ENCODE measurements around the gene INTS15. TPM values are rescaled to one million over a fixed set of nuclear protein-coding genes. Genes with fewer than 3 reads are reported as not detected.

The INTS15 gene
- total and polyA plus RNA-seq, 9 of the 15 experiments (the other 6 are each of a cell fraction or from before 2014, with no cell fraction given) = 0.52 to 28.9 (median 11.6) TPM

GRCh38 chr7:6589829-6590644 is at the start of gene INTS15 (continued):
- TF ChIP-seq MITF (IDR thresholded peaks at IDR 0.05) (no peak), HMG20A (CRISPR knock-in tag; conservative IDR thresholded peaks at IDR 0.05) (no peak), MBD1 (CRISPR knock-in tag; IDR thresholded peaks at IDR 0.05) (no peak), DPF2 (IDR thresholded peaks at IDR 0.05) (no peak), DDX20 (tag; IDR thresholded peaks at IDR 0.05; ENCODE audit: low read depth) (no peak), ZNF384 (IDR thresholded peaks at IDR 0.05; ENCODE audit: low read depth, low read length) (0 out of 2 replicates have a peak, but pooled peaks have one; percentile 33), TRIM24 (IDR thresholded peaks at IDR 0.05) (no peak), GABPB2 (CRISPR knock-in tag; conservative IDR thresholded peaks at IDR 0.05) (no peak), HMG20B (CRISPR knock-in tag; IDR thresholded peaks at IDR 0.05) (no peak), SIN3A (IDR thresholded peaks at IDR 0.05; ENCODE audit: borderline replicate concordance in 2 of 2, control insufficient read depth in 1 of 2, low read depth in 2 of 2, low read length in 2 of 2) (peak in 1 of 2 experiments; percentile 88; a peak in 2 of 4 replicates), SMARCC2 (IDR thresholded peaks at IDR 0.05; ENCODE audit: low read depth) (no peak), IRF1 (CRISPR knock-in tag; IDR thresholded peaks at IDR 0.05; ENCODE audit: borderline replicate concordance) (no peak), ZBTB43 (CRISPR knock-in tag; IDR thresholded peaks at IDR 0.05) (no peak), ZBTB17 (CRISPR knock-in tag; IDR thresholded peaks at IDR 0.05) (no peak), CEBPB (tag; IDR thresholded peaks at IDR 0.05) (no peak), MEIS2 (IDR thresholded peaks at IDR 0.05; ENCODE audit: partially characterized antibody) (no peak), ZNF764 (CRISPR knock-in tag; IDR thresholded peaks at IDR 0.05; ENCODE audit: low read depth) (no peak), GABPB1 (CRISPR knock-in tag; IDR thresholded peaks at IDR 0.05) (peak; percentile 67), PTBP1 (IDR thresholded peaks at IDR 0.05; ENCODE audit: low read depth, low read length) (no peak), ZNF146 (CRISPR knock-in tag; IDR thresholded peaks at IDR 0.05; ENCODE audit: unreplicated experiment) (no peak), HNRNPK (IDR thresholded peaks at IDR 0.05; ENCODE audit: low read depth, low read length, poor library complexity, severe bottlenecking) (no peak)

Data from K562 (cell line).